Tibial nerve (tissue), 4 donors: Measurements from ENCODE around the gene PEF1. TPM values are rescaled to one million over a fixed set of nuclear protein-coding genes. Genes with fewer than 3 reads are reported as not detected.
A peak's percentile ranks its signal among the peaks of the same experiment; 100 is the strongest.

ENCODE experiments used
- DNase-seq, 2 donors: peaks; one replicate each; pipeline ENCODE4 v3.0.0-alpha.2; 2019; ENCODE audit warnings: low spot score in 2 of 2
- H3K27ac ChIP-seq, 4 donors: fragments of 200-600 bp; sonication (generic) in 3 of 4; one replicate each; pipeline ENCODE4 v1.5.1; 2017 to 2019; ENCODE audit warnings: mild to moderate bottlenecking in 1 of 4
- H3K27me3 ChIP-seq, 2 donors: fragments of 200-600 bp; sonication (generic) in 1 of 2; one replicate each; pipeline versions ENCODE4 v1.5.1 to v1.6.0; 2017 to 2019
- H3K36me3 ChIP-seq, 3 donors: fragments of 200-600 bp; sonication (generic); one replicate each; pipeline ENCODE4 v1.5.1; 2018 to 2019
- H3K4me1 ChIP-seq, 4 donors: fragments of 200-600 bp; sonication (generic) in 3 of 4; one replicate each; pipeline ENCODE4 v1.5.1; 2017 to 2019
- H3K4me3 ChIP-seq, 4 donors: fragments of 200-600 bp; sonication (generic) in 3 of 4; one replicate each; pipeline ENCODE4 v1.5.1; 2017 to 2019; ENCODE audit warnings: mild to moderate bottlenecking in 1 of 4, moderate library complexity in 1 of 4
- H3K9me3 ChIP-seq, 4 donors: fragments of 200-600 bp; sonication (generic) in 3 of 4; one replicate each; pipeline ENCODE4 v1.5.1; 2017 to 2019
- EP300 ChIP-seq, 2 donors: sonication (generic); formaldehyde crosslinking; IDR thresholded peaks; one replicate each; pipeline ENCODE4 v1.6.1; 2017; ENCODE audit warnings: antibody characterized with exemption in 2 of 2, mild to moderate bottlenecking in 1 of 2
- POLR2A ChIP-seq, 2 donors: fragments of 450-650 bp; IDR thresholded peaks; one replicate each; pipeline ENCODE4 v1.6.1; 2017; ENCODE audit warnings: antibody characterized with exemption in 2 of 2, mild to moderate bottlenecking in 2 of 2, moderate library complexity in 2 of 2
- WGBS, 2 donors: methylation state at CpG; one replicate each; pipeline ENCODE4 v1.1.5; 2018; 5-methylcytosine and 5-hydroxymethylcytosine counted together
- total RNA-seq, 4 donors: library from RNA; depleted of rRNA; stranded (reverse); fragments of >200 nt; gene quantifications; one replicate each; pipeline ENCODE4 v1.1.0, GENCODE V29; 2016
- TF ChIP-seq, protein P1 (sequence below), 5 experiments: fragments of 200-600 bp in 3 of 5; fragments of 450-650 bp in 2 of 5; sonication (generic) in 3 of 5; IDR thresholded peaks; one replicate each; pipeline ENCODE4 v1.5.1; 2016 to 2019; ENCODE audit warnings: antibody characterized with exemption in 5 of 5, mild to moderate bottlenecking in 3 of 5, moderate library complexity in 2 of 5

The PEF1 gene
- total RNA-seq, 4 donors from 2014 or later, result 62.5 to 108 (median 89.7) TPM

DNA sequence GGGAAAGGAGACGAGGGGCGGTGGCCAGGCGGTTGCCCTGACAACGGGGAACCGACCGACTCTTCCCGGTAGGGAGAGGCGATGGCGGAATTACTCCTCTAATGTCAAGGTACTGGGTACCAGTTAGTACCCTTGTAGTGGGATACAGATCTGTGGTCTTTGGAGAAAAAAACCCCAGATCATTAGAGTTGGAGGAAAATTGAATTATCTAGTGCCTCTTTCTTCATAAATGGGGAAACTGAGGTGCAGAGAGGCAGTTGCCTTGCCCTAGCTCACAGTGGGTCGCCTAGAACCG is 545 bp upstream of the PEF1 start:
- peaks cover 0 to 75% (median 19%) of the 10 kb centered on the region in 4 donors for H3K4me1 ChIP-seq
- no peaks in the 10 kb centered on the region for H3K27me3 ChIP-seq
- H3K27ac ChIP-seq, result peak overlapping the region; percentile 96 to 98 (median 97)
- TF ChIP-seq, protein P1, sequence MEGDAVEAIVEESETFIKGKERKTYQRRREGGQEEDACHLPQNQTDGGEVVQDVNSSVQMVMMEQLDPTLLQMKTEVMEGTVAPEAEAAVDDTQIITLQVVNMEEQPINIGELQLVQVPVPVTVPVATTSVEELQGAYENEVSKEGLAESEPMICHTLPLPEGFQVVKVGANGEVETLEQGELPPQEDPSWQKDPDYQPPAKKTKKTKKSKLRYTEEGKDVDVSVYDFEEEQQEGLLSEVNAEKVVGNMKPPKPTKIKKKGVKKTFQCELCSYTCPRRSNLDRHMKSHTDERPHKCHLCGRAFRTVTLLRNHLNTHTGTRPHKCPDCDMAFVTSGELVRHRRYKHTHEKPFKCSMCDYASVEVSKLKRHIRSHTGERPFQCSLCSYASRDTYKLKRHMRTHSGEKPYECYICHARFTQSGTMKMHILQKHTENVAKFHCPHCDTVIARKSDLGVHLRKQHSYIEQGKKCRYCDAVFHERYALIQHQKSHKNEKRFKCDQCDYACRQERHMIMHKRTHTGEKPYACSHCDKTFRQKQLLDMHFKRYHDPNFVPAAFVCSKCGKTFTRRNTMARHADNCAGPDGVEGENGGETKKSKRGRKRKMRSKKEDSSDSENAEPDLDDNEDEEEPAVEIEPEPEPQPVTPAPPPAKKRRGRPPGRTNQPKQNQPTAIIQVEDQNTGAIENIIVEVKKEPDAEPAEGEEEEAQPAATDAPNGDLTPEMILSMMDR (IDR thresholded peaks at IDR 0.05), result peak in 1 of 5 experiments; percentile 14
- TF ChIP-seq EP300 (IDR thresholded peaks at IDR 0.05), result no peak
- 2% methylated on average over 11 of the region's 11 CpGs for WGBS, 2 donors
- peak overlapping the region; percentile 80 to 93 (median 84) for H3K4me3 ChIP-seq
- no peaks in the 10 kb centered on the region for H3K9me3 ChIP-seq
- no peak for DNase-seq
- H3K36me3 ChIP-seq, result peaks cover 0 to 2% (median 0%) of the 10 kb centered on the region in 3 donors

DNA sequence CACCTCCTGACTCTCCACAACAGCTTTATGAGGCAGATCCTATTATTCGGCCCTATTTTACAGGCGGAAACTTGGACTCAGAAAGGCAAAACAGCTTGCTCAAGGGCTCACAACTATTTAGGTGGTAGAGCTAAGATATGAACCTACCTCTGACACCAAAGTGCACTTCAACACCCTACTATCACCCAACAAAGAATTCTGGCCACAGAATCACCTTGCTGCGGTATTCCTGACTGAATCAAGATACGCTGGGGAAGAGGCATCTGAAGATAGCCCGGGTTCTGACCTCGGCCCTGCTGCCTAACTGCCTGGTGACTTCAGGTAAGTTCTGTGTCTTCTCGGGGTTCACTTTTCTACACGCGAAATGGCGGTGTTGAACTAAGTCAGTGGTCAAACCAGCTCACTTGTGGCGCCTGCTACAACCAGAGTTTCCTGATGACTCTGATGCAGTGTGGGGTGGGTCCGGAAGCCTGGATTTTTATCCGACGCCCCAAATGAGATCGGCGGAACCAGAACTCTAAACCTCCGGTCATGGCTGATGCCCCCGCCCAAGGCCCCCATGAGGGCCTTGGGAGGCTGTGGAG is 608 bp downstream of the PEF1 start:
- WGBS, 2 donors, result 6 to 7% methylated on average over 14 to 17 of the region's 18 CpGs
- H3K4me3 ChIP-seq, result peak overlapping the region; percentile 80 to 93 (median 84)
- DNase-seq, result no peak
- H3K27me3 ChIP-seq, result no peaks in the 10 kb centered on the region
- peaks cover 0 to 82% (median 19%) of the 10 kb centered on the region in 4 donors for H3K4me1 ChIP-seq
- no peaks in the 10 kb centered on the region for H3K9me3 ChIP-seq
- H3K36me3 ChIP-seq, result no peaks in the 10 kb centered on the region
- H3K27ac ChIP-seq, result peak overlapping the region; percentile 96 to 98 (median 97)
- TF ChIP-seq, protein P1 (IDR thresholded peaks at IDR 0.05), result no peak
- TF ChIP-seq POLR2A (IDR thresholded peaks at IDR 0.05) (no peak), EP300 (IDR thresholded peaks at IDR 0.05) (no peak)

DNA sequence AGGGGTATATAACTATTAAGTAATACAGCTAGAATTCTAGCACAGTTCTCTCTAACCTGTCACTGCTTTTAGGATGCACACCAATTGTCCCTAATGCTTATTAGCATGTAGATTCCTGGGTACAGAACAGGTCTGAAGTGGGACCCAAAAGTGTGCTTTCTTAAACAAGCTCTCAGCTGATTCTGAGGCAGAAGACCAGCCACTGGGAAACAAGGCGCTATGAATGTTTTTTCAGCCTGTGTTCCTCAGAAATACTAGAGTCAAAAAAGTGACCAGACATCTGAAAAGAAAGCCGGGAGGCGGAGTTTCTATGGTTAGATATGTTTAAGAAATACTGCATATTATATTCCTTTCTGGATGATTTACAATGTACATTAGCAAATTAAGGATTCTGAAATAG is 1.8 kb downstream of the PEF1 start:
- WGBS, 2 donors, result 84 to 94% methylated on average over 3 of the region's 3 CpGs

DNA sequence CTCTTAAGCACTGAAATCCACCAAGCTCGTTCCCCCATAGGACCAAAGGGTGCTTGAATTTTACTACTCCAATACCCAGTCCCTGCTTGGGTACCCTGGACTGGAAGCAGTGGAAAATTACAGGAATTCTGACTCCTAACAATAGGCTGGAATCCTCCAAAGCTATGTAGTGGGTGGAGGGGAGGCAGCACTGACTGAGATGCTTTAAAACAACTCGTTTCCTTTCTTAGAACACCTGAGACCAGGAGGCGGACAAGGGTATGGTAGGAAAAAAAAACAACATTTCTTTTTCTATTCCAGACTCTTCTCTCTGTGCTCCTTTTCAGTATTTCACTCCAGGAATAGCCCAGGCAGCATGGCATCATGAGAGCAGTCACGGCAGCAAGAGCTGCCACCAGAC is 2.3 kb downstream of the PEF1 start:
- Histone ChIP-seq H3K36me3 (no peaks in the 10 kb centered on the region), H3K4me3 (no peak overlapping the region), H3K27me3 (no peaks in the 10 kb centered on the region), H3K9me3 (no peaks in the 10 kb centered on the region), H3K27ac (no peak overlapping the region), H3K4me1 (peaks cover 0 to 83% (median 23%) of the 10 kb centered on the region in 4 donors)
- DNase-seq, result no peak
- TF ChIP-seq EP300 (IDR thresholded peaks at IDR 0.05), result no peak
- TF ChIP-seq, protein P1 (IDR thresholded peaks at IDR 0.05), result no peak
- TF ChIP-seq POLR2A (IDR thresholded peaks at IDR 0.05), result no peak
- WGBS, 2 donors, result 67 to 80% methylated on average over 4 of the region's 4 CpGs

More for the DNA sequence above, 1.8 kb downstream of the PEF1 start:
- Histone ChIP-seq H3K27me3 (no peaks in the 10 kb centered on the region), H3K4me3 (no peak overlapping the region), H3K36me3 (no peaks in the 10 kb centered on the region), H3K9me3 (no peaks in the 10 kb centered on the region), H3K27ac (no peak overlapping the region), H3K4me1 (peaks cover 0 to 85% (median 23%) of the 10 kb centered on the region in 4 donors)
- DNase-seq, result no peak
- TF ChIP-seq EP300 (IDR thresholded peaks at IDR 0.05), result no peak
- TF ChIP-seq, protein P1 (IDR thresholded peaks at IDR 0.05), result no peak
- no peak for TF ChIP-seq POLR2A (IDR thresholded peaks at IDR 0.05)

DNA sequence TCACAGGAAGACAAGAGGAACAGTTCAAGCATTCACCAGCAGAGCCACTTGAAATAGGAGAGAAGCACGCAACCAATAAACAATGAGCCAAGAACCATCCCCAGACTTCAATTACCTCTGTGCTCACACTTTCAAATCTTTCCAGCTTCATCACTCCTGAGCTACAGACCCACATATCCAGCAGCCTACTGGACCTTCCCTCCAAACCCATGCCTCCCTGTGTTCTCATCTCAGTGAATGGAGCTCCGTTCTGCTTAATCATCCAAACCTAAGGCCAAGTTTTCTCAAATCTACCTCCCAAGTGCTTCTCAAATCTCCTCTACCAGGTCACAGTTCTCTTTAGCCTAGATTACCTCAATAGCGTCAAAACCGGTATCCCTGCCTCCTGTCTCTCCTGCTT is 3.7 kb downstream of the PEF1 start:
- 70 to 75% methylated on average over 4 of the region's 4 CpGs for WGBS, 2 donors
- Histone ChIP-seq H3K27ac (no peak overlapping the region), H3K4me3 (no peak overlapping the region), H3K36me3 (no peaks in the 10 kb centered on the region), H3K27me3 (no peaks in the 10 kb centered on the region), H3K9me3 (no peaks in the 10 kb centered on the region), H3K4me1 (peaks cover 0 to 81% (median 23%) of the 10 kb centered on the region in 4 donors)
- TF ChIP-seq POLR2A (IDR thresholded peaks at IDR 0.05) (no peak), EP300 (IDR thresholded peaks at IDR 0.05) (no peak)
- TF ChIP-seq, protein P1 (IDR thresholded peaks at IDR 0.05), result no peak
- no peak for DNase-seq
